K562 (cell line): ENCODE data around the gene SAPCD1. TPM values are rescaled to one million over a fixed set of nuclear protein-coding genes. Genes with fewer than 3 reads are reported as not detected.

ENCODE experiments used
- C11orf30 ChIP-seq: fragments of 450-650 bp; IDR thresholded peaks from 2 replicates; pipeline ENCODE4 v1.6.1; 2016; ENCODE audit warnings: low read depth, mild to moderate bottlenecking
- DACH1 ChIP-seq: fragments of 450-650 bp; IDR thresholded peaks from 2 replicates; pipeline ENCODE4 v1.6.1; 2018; ENCODE audit not compliant: partially characterized antibody
- ERF ChIP-seq: fragments of 450-650 bp; formaldehyde crosslinking; IDR thresholded peaks from 2 replicates; pipeline ENCODE4 v1.4.0; 2020; ENCODE audit warnings: mild to moderate bottlenecking, mixed read lengths
- LCOR ChIP-seq: sonication (generic); formaldehyde crosslinking; IDR thresholded peaks from 2 replicates; pipeline ENCODE4 v1.8.0; 2022; ENCODE audit warnings: mild to moderate bottlenecking, missing genetic modification reagents
- MCM5 ChIP-seq: fragments of 450-650 bp; IDR thresholded peaks from 2 replicates; pipeline ENCODE4 v1.6.1; 2016; ENCODE audit warnings: low read depth
- MYBL2 ChIP-seq, 2 experiments: fragments of 450-650 bp in 1 of 2; sonication (generic) in 1 of 2; formaldehyde crosslinking in 1 of 2; IDR thresholded peaks; 2 replicates each; pipeline versions ENCODE4 v1.6.1 to v1.8.1; 2017 to 2022; ENCODE audit warnings: borderline replicate concordance in 1 of 2, inconsistent platforms in 1 of 2, low read depth in 1 of 2, mild to moderate bottlenecking in 1 of 2, missing genetic modification reagents in 1 of 2, moderate library complexity in 1 of 2
- MYNN ChIP-seq, 2 experiments: sonication (generic); formaldehyde crosslinking in 1 of 2; IDR thresholded peaks; 2 replicates each; pipeline versions ENCODE4 v1.5.0 to v1.6.1; 2016 to 2020; ENCODE audit warnings: antibody characterized with exemption in 1 of 2, missing genetic modification reagents in 1 of 2
- PHB2 ChIP-seq: fragments of 450-650 bp; IDR thresholded peaks from 2 replicates; pipeline ENCODE4 v1.6.1; 2017; ENCODE audit warnings: low read depth
- POLR2G ChIP-seq: fragments of 200-400 bp; formaldehyde crosslinking; IDR thresholded peaks from 2 replicates; pipeline ENCODE4 v1.6.1; 2017; ENCODE audit warnings: low read depth, mild to moderate bottlenecking, antibody characterized with exemption, low read length, moderate library complexity
- TBL1XR1 ChIP-seq, 2 experiments: IDR thresholded peaks; 2 replicates each; pipeline ENCODE4 v1.6.1; 2012; ENCODE audit warnings: improper control_type of control experiment in 2 of 2, low read length in 2 of 2, mild to moderate bottlenecking in 1 of 2
- TCF7L2 ChIP-seq: fragments of 150-350 bp; IDR thresholded peaks from 2 replicates; pipeline ENCODE4 v1.6.1; 2016; ENCODE audit warnings: low read depth, mild to moderate bottlenecking, low read length, moderate library complexity
- TRIM24 ChIP-seq, 2 experiments: fragments of 450-650 bp; IDR thresholded peaks; 2 replicates each; pipeline ENCODE4 v1.6.1; 2016
- ZKSCAN8 ChIP-seq: fragments of 200-800 bp; sonication (Bioruptor generic); IDR thresholded peaks from 2 replicates; pipeline ENCODE4 v1.6.1; 2016; ENCODE audit warnings: missing genetic modification characterization, missing compliant biosample characterization
- ZNF316 ChIP-seq: fragments of 450-650 bp; IDR thresholded peaks from 2 replicates; pipeline ENCODE4 v1.6.1; 2016
- ZNF431 ChIP-seq: sonication (generic); formaldehyde crosslinking; IDR thresholded peaks from 2 replicates; pipeline ENCODE4 v1.8.0; 2022; ENCODE audit warnings: mild to moderate bottlenecking, missing genetic modification reagents
- ZNF695 ChIP-seq: fragments of 450-650 bp; formaldehyde crosslinking; IDR thresholded peaks from 2 replicates; pipeline ENCODE4 v1.4.0; 2020; ENCODE audit warnings: mild to moderate bottlenecking, moderate library complexity
- ZNF696 ChIP-seq: fragments of 250-450 bp; sonication (Bioruptor Pico); conservative IDR thresholded peaks from 2 replicates; pipeline ENCODE4 v1.4.0; 2020; ENCODE audit warnings: mild to moderate bottlenecking, moderate library complexity
- polyA plus RNA-seq, 8 experiments: library from polyadenylated mRNA; depleted of rRNA in 4 of 8; stranded (reverse) in 5 of 8; unstranded in 3 of 8; fragments of >200 nt; fragmentation: Nextera tagmentation in 2 of 8; fragmentation: Illumina TruSeq in 1 of 8; extraction: Ambion mirVana in 2 of 8; extraction: Trizol in 1 of 8; gene quantifications; 2 replicates each; pipeline versions ENCODE4 v1.2.1 to v1.2.3, GENCODE V29; 2011 to 2014; ENCODE audit warnings: inconsistent platforms in 1 of 8, missing spikeins in 1 of 8
- total RNA-seq, 7 experiments: library from RNA; depleted of rRNA in 6 of 7; stranded (reverse); fragments of >200 nt in 6 of 7; fragmentation: Illumina TruSeq in 2 of 7; extraction: Trizol in 2 of 7; gene quantifications; 2 replicates each; pipeline versions ENCODE4 v1.2.1 to v1.2.3, GENCODE V29; 2011 to 2021; ENCODE audit warnings: low replicate concordance in 1 of 7
- TF ChIP-seq, protein P1 (sequence below): fragments of 250-450 bp; sonication (Bioruptor Pico); IDR thresholded peaks from 2 replicates; pipeline ENCODE4 v1.5.0; 2021; ENCODE audit warnings: mild to moderate bottlenecking, moderate library complexity
- TF ChIP-seq, protein P2 (sequence below): fragments of 250-450 bp; sonication (Bioruptor Pico); IDR thresholded peaks from 2 replicates; pipeline ENCODE4 v1.8.0; 2021; ENCODE audit warnings: borderline replicate concordance, mild to moderate bottlenecking, moderate library complexity; ENCODE audit not compliant: poor library complexity, severe bottlenecking
- TF ChIP-seq, protein P3 (sequence below): fragments of 200-400 bp; formaldehyde crosslinking; IDR thresholded peaks from 2 replicates; pipeline ENCODE4 v1.6.1; 2017; ENCODE audit warnings: mild to moderate bottlenecking, low read depth, low read length, moderate library complexity
- TF ChIP-seq, protein P4 (sequence below): fragments of 450-650 bp; IDR thresholded peaks from 2 replicates; pipeline ENCODE4 v1.6.1; 2016; ENCODE audit warnings: antibody characterized with exemption

Gene SAPCD1
- total and polyA plus RNA-seq, 9 of the 15 experiments (the other 6 are each of a cell fraction or from before 2014, with no cell fraction given) = 2.6 to 30.2 (median 7.4) TPM

DNA sequence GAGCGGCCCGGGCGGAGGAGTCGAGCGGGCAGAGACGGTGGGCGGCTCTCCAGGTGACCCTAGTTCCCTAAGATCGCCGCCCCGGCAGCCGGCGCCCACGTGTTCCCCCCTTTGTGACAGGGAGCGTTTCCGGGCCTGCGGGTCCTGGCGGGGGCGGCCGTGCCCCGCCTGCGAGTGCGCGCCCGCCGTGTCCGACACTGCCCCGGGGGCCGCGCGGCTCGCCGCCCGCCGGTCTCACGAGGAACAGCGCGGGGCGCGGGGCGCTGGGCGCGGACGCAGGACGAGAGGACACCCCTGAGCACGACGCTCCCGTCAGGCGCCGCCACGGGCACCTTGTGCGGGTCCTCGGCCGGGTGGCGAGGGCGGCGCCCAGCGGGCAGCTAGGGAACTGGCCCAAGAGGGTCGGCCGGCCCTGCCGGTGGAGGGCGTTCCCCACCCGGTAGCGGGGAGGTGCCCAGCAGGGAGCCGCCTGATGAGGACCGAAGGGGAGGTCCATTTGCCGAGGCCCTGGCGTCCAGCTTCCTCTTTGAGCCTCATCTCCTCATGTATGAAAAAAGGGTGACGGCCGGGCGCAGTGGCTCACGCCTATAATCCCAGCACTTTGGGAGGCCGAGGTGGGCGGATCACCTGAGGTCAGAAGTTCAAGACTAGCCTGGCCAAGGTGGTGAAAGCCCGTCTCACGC lies 33.3 kb downstream of the SAPCD1 start, which contains the start of gene VARS1 (continued):
- TF ChIP-seq MYNN (IDR thresholded peaks at IDR 0.05) (peak; percentile 92), MYNN (CRISPR knock-in tag; IDR thresholded peaks at IDR 0.05) (no peak), POLR2G (peak; percentile 92), ZNF431 (CRISPR knock-in tag) (0 out of 2 replicates have a peak, but pooled peaks have one; percentile 69), MYBL2 (IDR thresholded peaks at IDR 0.05; ENCODE audit: low read depth) (no peak), MYBL2 (CRISPR knock-in tag; IDR thresholded peaks at IDR 0.05; ENCODE audit: borderline replicate concordance) (no peak), ZNF695 (no peak), ERF (peak; percentile 99), DACH1 (peak; percentile 77), LCOR (CRISPR knock-in tag) (peak; percentile 83), C11orf30 (peak; percentile 77), ZKSCAN8 (CRISPR knock-in tag) (no peak), TCF7L2 (0 out of 2 replicates have a peak, but pooled peaks have one; percentile 48), TBL1XR1 (IDR thresholded peaks at IDR 0.05; ENCODE audit: low read length in 2 of 2) (peak; percentile 60 to 72; a peak in 2 of 4 replicates), MCM5 (no peak), TRIM24 (IDR thresholded peaks at IDR 0.05) (peak; percentile 58 to 75), ZNF316 (no peak), PHB2 (0 out of 2 replicates have a peak, but pooled peaks have one; percentile 47), ZNF696 (CRISPR knock-in tag) (no peak)
- TF ChIP-seq, protein P1, sequence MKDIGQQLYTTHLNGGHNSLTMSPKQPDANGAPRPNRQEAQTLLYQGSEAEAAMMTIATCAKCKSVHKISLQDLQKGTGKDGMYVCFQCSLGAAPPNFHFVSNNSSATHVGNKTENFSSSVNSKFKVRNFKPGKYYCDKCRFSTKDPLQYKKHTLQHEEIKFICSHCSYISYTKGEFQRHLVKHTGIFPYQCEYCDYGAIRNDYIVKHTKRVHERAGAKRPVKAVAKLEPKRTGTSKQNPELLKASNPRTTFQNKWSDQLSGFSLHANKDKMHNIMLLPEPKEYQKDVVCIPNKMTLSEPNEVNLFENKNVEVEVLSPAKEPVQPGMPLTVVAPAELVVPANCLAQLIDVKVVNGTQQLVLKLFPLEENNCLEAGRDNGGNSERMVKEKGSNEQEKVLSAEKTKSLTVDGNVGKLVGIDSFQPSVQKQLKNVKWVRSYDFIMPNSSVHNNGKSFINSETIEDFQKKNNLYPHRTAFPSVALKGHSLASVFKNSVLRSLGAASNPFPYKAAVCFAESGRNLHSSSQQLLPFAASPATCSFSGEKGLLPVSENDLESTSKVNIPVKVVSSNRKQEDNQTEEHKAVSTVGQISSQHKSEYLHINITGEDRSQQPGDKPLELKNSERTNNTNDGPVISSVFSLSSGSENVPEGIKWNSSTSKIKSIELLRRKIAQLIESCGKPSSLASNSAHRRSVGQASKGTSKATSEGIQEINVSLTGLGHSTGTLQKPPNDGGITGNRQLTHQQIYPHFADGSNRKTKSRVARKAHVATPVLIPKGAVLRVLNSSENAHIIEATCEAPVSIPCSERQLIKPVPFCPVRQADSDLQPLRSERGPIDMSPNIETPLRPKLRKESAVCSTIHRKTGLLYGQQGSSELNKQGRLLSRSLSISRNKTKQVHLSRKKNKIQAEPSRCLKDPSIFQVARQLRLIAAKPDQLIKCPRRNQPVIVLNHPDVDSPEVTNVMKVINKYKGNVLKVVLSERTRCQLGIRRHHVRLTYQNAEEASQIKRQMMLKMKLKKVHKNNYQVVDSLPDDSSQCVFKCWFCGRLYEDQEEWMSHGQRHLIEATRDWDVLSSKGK (CRISPR knock-in tag) = no peak
- TF ChIP-seq, protein P2, sequence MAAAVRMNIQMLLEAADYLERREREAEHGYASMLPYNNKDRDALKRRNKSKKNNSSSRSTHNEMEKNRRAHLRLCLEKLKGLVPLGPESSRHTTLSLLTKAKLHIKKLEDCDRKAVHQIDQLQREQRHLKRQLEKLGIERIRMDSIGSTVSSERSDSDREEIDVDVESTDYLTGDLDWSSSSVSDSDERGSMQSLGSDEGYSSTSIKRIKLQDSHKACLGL = peak; percentile 100
- TF ChIP-seq, protein P3, sequence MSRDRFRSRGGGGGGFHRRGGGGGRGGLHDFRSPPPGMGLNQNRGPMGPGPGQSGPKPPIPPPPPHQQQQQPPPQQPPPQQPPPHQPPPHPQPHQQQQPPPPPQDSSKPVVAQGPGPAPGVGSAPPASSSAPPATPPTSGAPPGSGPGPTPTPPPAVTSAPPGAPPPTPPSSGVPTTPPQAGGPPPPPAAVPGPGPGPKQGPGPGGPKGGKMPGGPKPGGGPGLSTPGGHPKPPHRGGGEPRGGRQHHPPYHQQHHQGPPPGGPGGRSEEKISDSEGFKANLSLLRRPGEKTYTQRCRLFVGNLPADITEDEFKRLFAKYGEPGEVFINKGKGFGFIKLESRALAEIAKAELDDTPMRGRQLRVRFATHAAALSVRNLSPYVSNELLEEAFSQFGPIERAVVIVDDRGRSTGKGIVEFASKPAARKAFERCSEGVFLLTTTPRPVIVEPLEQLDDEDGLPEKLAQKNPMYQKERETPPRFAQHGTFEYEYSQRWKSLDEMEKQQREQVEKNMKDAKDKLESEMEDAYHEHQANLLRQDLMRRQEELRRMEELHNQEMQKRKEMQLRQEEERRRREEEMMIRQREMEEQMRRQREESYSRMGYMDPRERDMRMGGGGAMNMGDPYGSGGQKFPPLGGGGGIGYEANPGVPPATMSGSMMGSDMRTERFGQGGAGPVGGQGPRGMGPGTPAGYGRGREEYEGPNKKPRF = no peak
- TF ChIP-seq, protein P4, sequence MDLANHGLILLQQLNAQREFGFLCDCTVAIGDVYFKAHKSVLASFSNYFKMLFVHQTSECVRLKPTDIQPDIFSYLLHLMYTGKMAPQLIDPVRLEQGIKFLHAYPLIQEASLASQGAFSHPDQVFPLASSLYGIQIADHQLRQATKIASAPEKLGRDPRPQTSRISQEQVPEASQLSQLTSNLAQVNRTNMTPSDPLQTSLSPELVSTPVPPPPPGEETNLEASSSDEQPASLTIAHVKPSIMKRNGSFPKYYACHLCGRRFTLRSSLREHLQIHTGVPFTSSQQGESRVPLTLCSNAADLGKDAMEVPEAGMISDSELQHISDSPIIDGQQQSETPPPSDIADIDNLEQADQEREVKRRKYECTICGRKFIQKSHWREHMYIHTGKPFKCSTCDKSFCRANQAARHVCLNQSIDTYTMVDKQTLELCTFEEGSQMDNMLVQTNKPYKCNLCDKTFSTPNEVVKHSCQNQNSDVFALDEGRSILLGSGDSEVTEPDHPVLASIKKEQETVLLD = peak; percentile 89
